Neural progenitor cell (in vitro differentiated cells): Measurements from ENCODE around the gene TNFSF4. TPM values are rescaled to one million over a fixed set of nuclear protein-coding genes. Genes with fewer than 3 reads are reported as not detected.
"Not testable (repeated sequence)": the region's sequence is repeated elsewhere in the genome, so short reads cannot be mapped to it uniquely, and the experiment has no call there.

Source experiments
- DNase-seq: peaks from one replicate; pipeline ENCODE4 v3.0.0-alpha.2; 2016; ENCODE audit warnings: low spot score
- H2AFZ ChIP-seq: fragments of 200-600 bp; sonication (generic); replicated peaks from 2 replicates; pipeline ENCODE4 v1.6.1; 2016; ENCODE audit warnings: antibody characterized with exemption
- H3F3A ChIP-seq: fragments of 200-600 bp; sonication (generic); 2 replicates; pipeline ENCODE4 v1.6.1; 2016; ENCODE audit warnings: antibody characterized with exemption, low read depth
- H3K27ac ChIP-seq: fragments of 200-600 bp; sonication (generic); 2 replicates; pipeline ENCODE4 v1.5.1; 2016; ENCODE audit warnings: mild to moderate bottlenecking
- H3K27me3 ChIP-seq: fragments of 200-600 bp; sonication (generic); 2 replicates; pipeline ENCODE4 v1.6.1; 2016; ENCODE audit warnings: mild to moderate bottlenecking, moderate library complexity
- H3K36me3 ChIP-seq: fragments of 200-600 bp; sonication (generic); 2 replicates; pipeline ENCODE4 v1.5.1; 2016
- H3K4me1 ChIP-seq: fragments of 200-600 bp; sonication (generic); 2 replicates; pipeline ENCODE4 v1.6.1; 2016; ENCODE audit warnings: mixed run types
- H3K4me2 ChIP-seq: fragments of 200-600 bp; sonication (generic); 2 replicates; pipeline ENCODE4 v1.6.1; 2016
- H3K4me3 ChIP-seq: fragments of 200-600 bp; sonication (generic); 2 replicates; pipeline ENCODE4 v1.5.1; 2016
- H3K79me2 ChIP-seq: fragments of 200-600 bp; sonication (generic); 2 replicates; pipeline ENCODE4 v1.6.1; 2016; ENCODE audit warnings: low read depth
- H3K9ac ChIP-seq: fragments of 200-600 bp; sonication (generic); 2 replicates; pipeline ENCODE4 v1.6.1; 2016
- H3K9me3 ChIP-seq: fragments of 200-600 bp; sonication (generic); 2 replicates; pipeline ENCODE4 v1.5.1; 2016; ENCODE audit warnings: low read depth
- H4K20me1 ChIP-seq: fragments of 200-600 bp; sonication (generic); 2 replicates; pipeline ENCODE4 v1.6.1; 2016; ENCODE audit warnings: low read depth
- H3K27ac Mint-ChIP-seq: 3 replicates; pipeline ENCODE4 v1.8.0; 2021; ENCODE audit warnings: mixed read lengths
- H3K27me3 Mint-ChIP-seq: 2 replicates; pipeline ENCODE4 v1.8.0; 2022; ENCODE audit warnings: low read depth, mild to moderate bottlenecking, inconsistent platforms, moderate library complexity, mixed read lengths; ENCODE audit not compliant: insufficient read depth
- H3K36me3 Mint-ChIP-seq: 3 replicates; pipeline ENCODE4 v1.8.0; 2021; ENCODE audit warnings: mixed read lengths
- H3K4me1 Mint-ChIP-seq: 3 replicates; pipeline ENCODE4 v1.8.0; 2021; ENCODE audit warnings: mixed read lengths
- H3K4me3 Mint-ChIP-seq: 3 replicates; pipeline ENCODE4 v1.8.0; 2021; ENCODE audit warnings: mild to moderate bottlenecking, moderate library complexity, mixed read lengths
- H3K9me3 Mint-ChIP-seq: 3 replicates; pipeline ENCODE4 v1.8.0; 2020; ENCODE audit warnings: mixed read lengths
- EZH2 ChIP-seq: fragments of 200-600 bp; sonication (generic); IDR thresholded peaks from 2 replicates; pipeline ENCODE4 v1.6.1; 2017; ENCODE audit warnings: antibody characterized with exemption, mild to moderate bottlenecking, moderate library complexity
- EZH2phosphoT487 ChIP-seq: fragments of 200-600 bp; sonication (generic); IDR thresholded peaks from 2 replicates; pipeline ENCODE4 v1.6.1; 2017; ENCODE audit warnings: antibody characterized with exemption
- total RNA-seq: library from RNA; depleted of rRNA; stranded (reverse); fragments of >200 nt; gene quantifications from 2 replicates; pipeline ENCODE4 v1.2.3, GENCODE V29; 2015; ENCODE audit warnings: low replicate concordance
- TF ChIP-seq, protein P1 (sequence below): fragments of 200-600 bp; sonication (generic); IDR thresholded peaks from 2 replicates; pipeline ENCODE4 v1.5.1; 2017; ENCODE audit warnings: antibody characterized with exemption, mild to moderate bottlenecking

Gene TNFSF4
- total RNA-seq, 1 donor from 2014 or later: 2.1 TPM

DNA sequence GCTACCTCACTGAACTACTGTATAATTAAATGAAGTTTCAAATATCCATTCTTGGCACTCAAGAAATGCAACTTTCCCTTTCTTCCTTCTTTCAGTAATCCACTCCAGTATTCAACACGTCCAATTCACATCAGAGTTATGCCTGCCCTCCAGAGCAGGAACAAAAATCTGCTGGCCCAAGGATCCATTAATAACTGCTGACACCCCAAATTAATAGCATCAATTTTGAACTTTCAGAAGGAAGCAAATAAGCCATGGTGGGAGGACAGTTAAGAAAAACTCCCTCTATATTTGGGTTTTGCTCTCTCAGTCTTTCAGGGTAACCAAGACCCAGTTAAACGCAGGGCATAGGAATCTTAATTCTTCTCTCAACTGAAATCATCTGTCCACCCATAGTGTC lies 31.9 kb upstream of the TNFSF4 start:
- no peak overlapping the region for H3K27ac ChIP-seq

DNA sequence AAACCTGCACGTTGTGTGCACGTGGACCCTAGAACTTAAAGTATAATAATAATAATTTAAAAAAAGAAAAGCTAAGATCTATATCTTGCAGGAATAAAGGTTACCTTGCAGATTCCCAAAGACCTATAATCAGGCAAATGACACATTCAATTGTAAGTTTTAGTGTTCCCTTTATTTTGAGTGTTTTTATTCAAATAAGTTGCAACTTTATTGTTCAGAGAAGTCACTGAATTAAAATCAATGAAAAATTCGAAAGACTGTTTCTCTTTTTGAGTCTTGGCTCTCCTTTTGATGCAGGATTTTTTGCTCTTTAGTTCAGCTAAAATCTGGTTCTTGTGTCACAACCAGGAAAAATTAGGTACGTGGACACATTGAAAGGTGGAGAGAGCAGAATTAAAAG lies 27.8 kb upstream of the TNFSF4 start:
- H3K79me2 ChIP-seq: no peaks in the 10 kb centered on the region
- H3K27ac Mint-ChIP-seq: no peak overlapping the region
- no peaks in the 10 kb centered on the region for H3K36me3 Mint-ChIP-seq
- H3K4me2 ChIP-seq: no peak overlapping the region
- H3K4me3 Mint-ChIP-seq: no peak overlapping the region
- no peak overlapping the region for H2AFZ ChIP-seq
- H3K4me1 Mint-ChIP-seq: no peaks in the 10 kb centered on the region
- H3K27me3 ChIP-seq: no peaks in the 10 kb centered on the region
- TF ChIP-seq, protein P1, sequence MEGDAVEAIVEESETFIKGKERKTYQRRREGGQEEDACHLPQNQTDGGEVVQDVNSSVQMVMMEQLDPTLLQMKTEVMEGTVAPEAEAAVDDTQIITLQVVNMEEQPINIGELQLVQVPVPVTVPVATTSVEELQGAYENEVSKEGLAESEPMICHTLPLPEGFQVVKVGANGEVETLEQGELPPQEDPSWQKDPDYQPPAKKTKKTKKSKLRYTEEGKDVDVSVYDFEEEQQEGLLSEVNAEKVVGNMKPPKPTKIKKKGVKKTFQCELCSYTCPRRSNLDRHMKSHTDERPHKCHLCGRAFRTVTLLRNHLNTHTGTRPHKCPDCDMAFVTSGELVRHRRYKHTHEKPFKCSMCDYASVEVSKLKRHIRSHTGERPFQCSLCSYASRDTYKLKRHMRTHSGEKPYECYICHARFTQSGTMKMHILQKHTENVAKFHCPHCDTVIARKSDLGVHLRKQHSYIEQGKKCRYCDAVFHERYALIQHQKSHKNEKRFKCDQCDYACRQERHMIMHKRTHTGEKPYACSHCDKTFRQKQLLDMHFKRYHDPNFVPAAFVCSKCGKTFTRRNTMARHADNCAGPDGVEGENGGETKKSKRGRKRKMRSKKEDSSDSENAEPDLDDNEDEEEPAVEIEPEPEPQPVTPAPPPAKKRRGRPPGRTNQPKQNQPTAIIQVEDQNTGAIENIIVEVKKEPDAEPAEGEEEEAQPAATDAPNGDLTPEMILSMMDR: no peak
- no peak for TF ChIP-seq EZH2phosphoT487
- TF ChIP-seq EZH2: no peak
- H3K4me3 ChIP-seq: no peak overlapping the region
- no peaks in the 10 kb centered on the region for H3K4me1 ChIP-seq
- no peak overlapping the region for H3K9ac ChIP-seq
- H3K9me3 Mint-ChIP-seq: peaks cover 2% of the 10 kb centered on the region
- no peaks in the 10 kb centered on the region for H3K36me3 ChIP-seq
- H3K27ac ChIP-seq: no peak overlapping the region
- DNase-seq: no peak
- H3K9me3 ChIP-seq: no peaks in the 10 kb centered on the region
- no peaks in the 10 kb centered on the region for H3K27me3 Mint-ChIP-seq
- no peaks in the 10 kb centered on the region for H3F3A ChIP-seq
- no peaks in the 10 kb centered on the region for H4K20me1 ChIP-seq

More for the DNA sequence above, 31.9 kb upstream of the TNFSF4 start:
- no peak overlapping the region for H3K4me3 Mint-ChIP-seq
- no peaks in the 10 kb centered on the region for H3K4me1 Mint-ChIP-seq
- TF ChIP-seq EZH2 (no peak), EZH2phosphoT487 (no peak)
- TF ChIP-seq, protein P1: no peak
- Histone ChIP-seq H3K9ac (no peak overlapping the region), H4K20me1 (no peaks in the 10 kb centered on the region), H3K4me3 (no peak overlapping the region), H2AFZ (no peak overlapping the region), H3K9me3 (no peaks in the 10 kb centered on the region), H3K4me2 (no peak overlapping the region), H3K79me2 (no peaks in the 10 kb centered on the region), H3K36me3 (no peaks in the 10 kb centered on the region), H3K4me1 (no peaks in the 10 kb centered on the region), H3F3A (no peaks in the 10 kb centered on the region), H3K27me3 (no peaks in the 10 kb centered on the region)
- H3K36me3 Mint-ChIP-seq: no peaks in the 10 kb centered on the region
- H3K9me3 Mint-ChIP-seq: peaks cover 16% of the 10 kb centered on the region
- DNase-seq: no peak
- no peaks in the 10 kb centered on the region for H3K27me3 Mint-ChIP-seq
- H3K27ac Mint-ChIP-seq: no peak overlapping the region

DNA sequence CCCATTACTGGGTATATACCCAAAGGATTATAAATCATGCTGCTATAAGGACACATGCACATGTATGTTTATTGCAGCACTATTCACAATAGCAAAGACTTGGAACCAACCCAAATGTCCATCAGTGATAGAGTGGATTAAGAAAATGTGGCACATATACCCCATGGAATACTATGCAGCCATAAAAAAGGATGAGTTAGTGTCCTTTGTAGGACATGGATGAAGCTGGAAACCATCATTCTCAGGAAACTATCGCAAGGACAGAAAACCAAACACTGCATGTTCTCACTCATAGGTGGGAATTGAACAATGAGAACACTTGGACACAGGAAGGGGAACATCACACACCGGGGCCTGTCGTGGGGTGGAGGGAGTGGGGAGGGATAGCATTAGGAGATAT lies 27.3 kb upstream of the TNFSF4 start:
- H2AFZ ChIP-seq, H3K4me2 ChIP-seq, H3K9me3 ChIP-seq, H3K4me1 Mint-ChIP-seq, H3K27ac ChIP-seq, H3K9me3 Mint-ChIP-seq, H3K79me2 ChIP-seq, H3K4me1 ChIP-seq, H3K36me3 Mint-ChIP-seq, H3F3A ChIP-seq, H3K4me3 Mint-ChIP-seq, H3K27ac Mint-ChIP-seq, H3K27me3 Mint-ChIP-seq, H4K20me1 ChIP-seq, H3K9ac ChIP-seq, H3K36me3 ChIP-seq, DNase-seq, H3K4me3 ChIP-seq, H3K27me3 ChIP-seq: not testable (repeated sequence)

DNA sequence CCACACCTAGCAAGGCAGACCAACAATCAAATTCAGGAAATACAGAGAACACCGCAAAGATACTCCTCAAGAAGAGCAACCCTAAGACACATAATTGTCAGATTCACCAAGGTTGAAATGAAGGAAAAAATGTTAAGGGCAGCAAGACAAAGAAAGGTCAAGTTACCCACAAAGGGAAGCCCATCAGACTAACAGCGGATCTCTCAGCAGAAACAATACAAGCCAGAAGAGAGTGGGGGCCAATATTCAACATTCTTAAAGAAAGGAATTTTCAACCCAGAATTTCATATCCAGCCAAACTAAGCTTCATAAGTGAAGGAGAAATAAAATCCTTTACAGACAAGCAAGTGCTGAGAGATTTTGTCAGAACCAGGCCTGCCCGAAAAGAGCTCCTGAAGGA lies 21.9 kb upstream of the TNFSF4 start:
- not testable (repeated sequence) for H3F3A ChIP-seq, DNase-seq, H3K4me1 Mint-ChIP-seq, H3K79me2 ChIP-seq, H3K27ac Mint-ChIP-seq, H3K4me1 ChIP-seq, H3K36me3 ChIP-seq, H3K9me3 ChIP-seq, H3K4me2 ChIP-seq, H3K4me3 Mint-ChIP-seq, H3K4me3 ChIP-seq, H2AFZ ChIP-seq, H3K9ac ChIP-seq, H3K27me3 Mint-ChIP-seq, H4K20me1 ChIP-seq, H3K27ac ChIP-seq, H3K36me3 Mint-ChIP-seq, H3K27me3 ChIP-seq
- peaks cover 13% of the 10 kb centered on the region for H3K9me3 Mint-ChIP-seq
